ENCODE results near the gene CXCL5. TPM values are rescaled to one million over a fixed set of nuclear protein-coding genes. Genes with fewer than 3 reads are reported as not detected.
A peak's percentile ranks its signal among the peaks of the same experiment; 100 is the strongest.

CXCL5 gene
- total RNA-seq, 4 donors from 2014 or later = 0.64 TPM; not detected in 3

GRCh38 chr4:74038425-74039314, 40.2 kb upstream of the CXCL5 start, which contains the start of gene CXCL3:
CXCL3 (minus strand) TSS chr4:74038689; CDS start chr4:74038611, 78 bp downstream.
- in situ Hi-C loops (cut with MboI; ENCODE audit: low pct_ligation_motif_present in 1 of 4, low pct_unique_long_range_greater_than_20kb in 1 of 4, low sequenced_read_pairs in 3 of 4) = no loop called here
- DNase-seq = peak; percentile 86
- peak within 1 kb of the TSS; percentile 65 to 72 (median 67) for H3K4me3 ChIP-seq
- TF ChIP-seq CTCF (IDR thresholded peaks at IDR 0.05) = peak; percentile 36 to 70 (median 45)
- TF ChIP-seq POLR2A (IDR thresholded peaks at IDR 0.05) = peak; percentile 54
- peak in 2 of 3 donors; percentile 13 to 49 for TF ChIP-seq POLR2AphosphoS5 (IDR thresholded peaks at IDR 0.05)
- no peak for TF ChIP-seq EP300 (IDR thresholded peaks at IDR 0.05; ENCODE audit: low read depth)
- 0 to 1% methylated on average over 14 to 38 of the region's 64 CpGs for WGBS, 2 donors (ENCODE audit: low coverage in 1 of 2)
- no peaks in the 10 kb centered on the region for H3K36me3 ChIP-seq
- peak within 1 kb of the TSS; percentile 66 to 84 (median 80) for H3K27ac ChIP-seq
- H3K9me3 ChIP-seq = no peaks in the 10 kb centered on the region
- intact Hi-C loops (cut with DNase I; ENCODE audit: low total_unique reads) = no loop called here
- H3K4me1 ChIP-seq = peaks cover 0 to 28% (median 2%) of the 10 kb centered on the region in 4 donors
- H3K27me3 ChIP-seq = no peaks in the 10 kb centered on the region

- in situ Hi-C loops (cut with MboI; ENCODE audit: low pct_ligation_motif_present in 1 of 4, low pct_unique_long_range_greater_than_20kb in 1 of 4, low sequenced_read_pairs in 3 of 4) = no loop called here
Measured at GRCh38 chr4:74038086-74038424, 39.6 kb upstream of the CXCL5 start.

GRCh38 chr4:74037076-74037955, 38.8 kb upstream of the CXCL5 start:
- H3K27ac ChIP-seq = peak overlapping the region in 3 of 4 donors; percentile 80 to 84 (median 80)
- peak overlapping the region in 3 of 4 donors; percentile 65 to 72 (median 66) for H3K4me3 ChIP-seq
- in situ Hi-C loops (cut with MboI; ENCODE audit: low pct_ligation_motif_present in 1 of 4, low pct_unique_long_range_greater_than_20kb in 1 of 4, low sequenced_read_pairs in 3 of 4) (no loop called here), intact Hi-C loops (cut with DNase I; ENCODE audit: low total_unique reads) (no loop called here)
- peaks cover 0 to 36% (median 5%) of the 10 kb centered on the region in 4 donors for H3K4me1 ChIP-seq
- DNase-seq = no peak
- 33 to 39% methylated on average over 2 to 4 of the region's 4 CpGs for WGBS, 2 donors (ENCODE audit: low coverage in 1 of 2)
- no peak for TF ChIP-seq POLR2AphosphoS5 (IDR thresholded peaks at IDR 0.05)
- no peak for TF ChIP-seq EP300 (IDR thresholded peaks at IDR 0.05; ENCODE audit: low read depth)
- TF ChIP-seq POLR2A (IDR thresholded peaks at IDR 0.05) = no peak
- no peaks in the 10 kb centered on the region for H3K36me3 ChIP-seq
- no peaks in the 10 kb centered on the region for H3K9me3 ChIP-seq
- H3K27me3 ChIP-seq = no peaks in the 10 kb centered on the region

More at GRCh38 chr4:74038086-74038424, 39.6 kb upstream of the CXCL5 start:
- H3K27me3 ChIP-seq = no peaks in the 10 kb centered on the region
- H3K27ac ChIP-seq = peak overlapping the region; percentile 66 to 84 (median 80)
- 5 to 17% methylated on average over 1 to 17 of the region's 17 CpGs for WGBS, 2 donors (ENCODE audit: low coverage in 1 of 2)
- DNase-seq = no peak
- TF ChIP-seq CTCF (IDR thresholded peaks at IDR 0.05) = no peak
- no peak for TF ChIP-seq EP300 (IDR thresholded peaks at IDR 0.05; ENCODE audit: low read depth)
- TF ChIP-seq POLR2AphosphoS5 (IDR thresholded peaks at IDR 0.05) = no peak
- TF ChIP-seq POLR2A (IDR thresholded peaks at IDR 0.05) = no peak
- H3K4me3 ChIP-seq = peak overlapping the region; percentile 65 to 72 (median 67)
- peaks cover 0 to 29% (median 2%) of the 10 kb centered on the region in 4 donors for H3K4me1 ChIP-seq
- H3K36me3 ChIP-seq = no peaks in the 10 kb centered on the region
- H3K9me3 ChIP-seq = no peaks in the 10 kb centered on the region
- intact Hi-C loops (cut with DNase I; ENCODE audit: low total_unique reads) = no loop called here

- no peak for DNase-seq
- intact Hi-C loops (cut with DNase I; ENCODE audit: low total_unique reads) (no loop called here), in situ Hi-C loops (cut with MboI; ENCODE audit: low pct_ligation_motif_present in 1 of 4, low pct_unique_long_range_greater_than_20kb in 1 of 4, low sequenced_read_pairs in 3 of 4) (no loop called here)
- H3K27ac ChIP-seq = no peak overlapping the region
- H3K36me3 ChIP-seq = no peaks in the 10 kb centered on the region
- peaks cover 0 to 50% (median 14%) of the 10 kb centered on the region in 4 donors for H3K4me1 ChIP-seq
- no peaks in the 10 kb centered on the region for H3K27me3 ChIP-seq
- TF ChIP-seq EP300 (IDR thresholded peaks at IDR 0.05; ENCODE audit: low read depth) (no peak), POLR2AphosphoS5 (IDR thresholded peaks at IDR 0.05) (no peak), CTCF (IDR thresholded peaks at IDR 0.05) (no peak), POLR2A (IDR thresholded peaks at IDR 0.05) (no peak)
- H3K9me3 ChIP-seq = no peaks in the 10 kb centered on the region
- no peak overlapping the region for H3K4me3 ChIP-seq
Measured at GRCh38 chr4:74033739-74034138, 35.3 kb upstream of the CXCL5 start.
